DMS 273 (cell line): ENCODE data around the gene EPB41L1.

Experiments
- DNase-seq: peaks from one replicate; lab custom pipeline; 2025; ENCODE audit not compliant: unreplicated experiment; lab: John Stamatoyannopoulos, UW

Gene EPB41L1

DNA sequence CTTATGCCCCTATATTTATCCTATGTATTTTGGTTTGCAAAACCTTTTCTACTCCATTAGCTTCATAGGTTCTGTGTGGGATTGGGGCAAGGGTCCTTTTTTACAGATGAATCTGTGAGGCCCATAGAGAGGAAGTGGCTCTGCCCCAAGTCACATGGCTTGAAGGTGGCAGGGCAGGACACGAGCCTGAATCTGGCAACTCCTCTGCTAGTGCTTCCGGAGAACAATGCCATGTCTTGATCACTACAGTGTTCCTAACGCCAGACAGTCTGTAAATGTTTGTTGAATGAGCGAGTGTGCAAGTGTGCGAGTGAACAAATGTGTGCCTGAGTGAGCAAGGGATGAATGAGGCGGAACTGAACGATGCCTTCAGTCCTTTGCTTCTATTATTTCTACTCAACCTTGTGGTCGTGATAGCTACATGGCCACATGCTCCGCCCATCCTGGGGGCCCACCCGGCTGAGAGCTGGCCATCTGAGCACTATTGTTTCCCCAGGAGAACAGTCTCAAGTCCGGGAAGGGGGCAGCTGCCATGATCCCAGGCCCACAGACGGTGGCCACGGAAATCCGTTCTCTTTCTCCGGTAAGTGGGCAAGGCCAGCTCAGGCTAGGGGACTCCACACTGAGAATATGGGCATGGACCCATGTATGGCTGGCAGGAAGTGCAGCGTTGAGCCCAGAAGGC, 64.0 kb downstream of the EPB41L1 start:
- DNase-seq, result no peak

- no peak for DNase-seq
Observed at GRCh38 chr20:36219671-36220220, 65.2 kb downstream of the EPB41L1 start.

DNA sequence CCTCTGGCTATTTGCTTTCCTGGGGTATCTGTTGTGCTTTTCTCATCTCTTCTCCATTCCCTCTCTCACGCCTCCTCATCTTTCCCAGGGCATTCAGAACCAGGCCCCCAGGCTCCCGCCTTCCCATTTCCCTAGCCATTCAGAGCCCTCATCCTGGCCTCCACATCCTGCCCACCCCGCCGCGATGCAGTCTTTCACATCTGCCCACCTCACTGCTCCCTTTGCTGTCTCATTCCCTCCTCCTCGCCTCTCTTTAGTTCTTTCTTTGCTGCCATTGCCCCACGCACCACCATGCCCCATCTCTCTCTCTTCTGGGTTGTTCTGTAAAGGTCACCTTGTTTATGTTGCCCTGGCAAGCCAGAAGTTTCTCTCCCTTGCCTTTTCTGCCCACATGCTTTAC, 71.1 kb downstream of the EPB41L1 start:
- DNase-seq, result no peak

DNA sequence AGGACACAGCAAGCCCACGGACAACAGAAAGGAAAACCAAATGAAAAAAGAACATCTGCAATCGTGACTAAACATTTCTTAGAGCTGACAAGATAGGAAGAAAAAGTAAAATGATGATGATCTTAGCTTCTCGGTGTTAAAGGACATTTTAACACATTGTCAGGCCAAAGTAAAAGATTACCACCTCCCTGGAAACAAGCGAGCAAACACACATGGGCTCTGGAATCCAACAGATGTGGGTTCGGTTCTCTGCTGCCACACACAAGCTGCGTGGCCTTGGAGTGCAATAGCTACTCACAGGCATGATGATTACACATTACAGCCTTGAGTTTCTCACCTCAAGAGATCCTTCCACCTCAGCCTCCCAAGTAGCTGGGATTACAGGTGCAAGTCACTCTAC, 74.2 kb downstream of the EPB41L1 start:
- DNase-seq, result no peak

DNA sequence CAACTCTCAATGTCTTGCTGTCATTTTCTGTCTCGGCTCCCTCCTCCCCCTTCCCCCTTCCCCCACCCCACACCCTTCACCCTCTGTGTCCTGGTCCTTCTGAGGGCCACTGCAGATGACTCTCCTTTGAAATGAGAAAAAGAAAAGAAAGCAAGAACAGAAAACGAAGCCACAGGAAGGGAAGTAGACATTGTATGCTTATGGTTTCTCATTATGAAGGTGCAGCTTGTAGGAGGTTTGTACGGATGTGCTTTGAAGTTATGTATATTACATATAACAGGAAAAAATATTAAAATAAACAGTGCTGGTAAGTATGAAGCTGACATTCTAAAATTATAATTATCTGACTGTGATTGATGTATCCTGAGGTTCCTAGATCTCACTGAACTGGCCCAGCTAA, 75.5 kb downstream of the EPB41L1 start:
- DNase-seq, result no peak

- DNase-seq, result no peak
Observed at GRCh38 chr20:36231331-36231730, 76.8 kb downstream of the EPB41L1 start.

- no peak for DNase-seq
Observed at GRCh38 chr20:36234771-36235320, 80.3 kb downstream of the EPB41L1 start.

DNA sequence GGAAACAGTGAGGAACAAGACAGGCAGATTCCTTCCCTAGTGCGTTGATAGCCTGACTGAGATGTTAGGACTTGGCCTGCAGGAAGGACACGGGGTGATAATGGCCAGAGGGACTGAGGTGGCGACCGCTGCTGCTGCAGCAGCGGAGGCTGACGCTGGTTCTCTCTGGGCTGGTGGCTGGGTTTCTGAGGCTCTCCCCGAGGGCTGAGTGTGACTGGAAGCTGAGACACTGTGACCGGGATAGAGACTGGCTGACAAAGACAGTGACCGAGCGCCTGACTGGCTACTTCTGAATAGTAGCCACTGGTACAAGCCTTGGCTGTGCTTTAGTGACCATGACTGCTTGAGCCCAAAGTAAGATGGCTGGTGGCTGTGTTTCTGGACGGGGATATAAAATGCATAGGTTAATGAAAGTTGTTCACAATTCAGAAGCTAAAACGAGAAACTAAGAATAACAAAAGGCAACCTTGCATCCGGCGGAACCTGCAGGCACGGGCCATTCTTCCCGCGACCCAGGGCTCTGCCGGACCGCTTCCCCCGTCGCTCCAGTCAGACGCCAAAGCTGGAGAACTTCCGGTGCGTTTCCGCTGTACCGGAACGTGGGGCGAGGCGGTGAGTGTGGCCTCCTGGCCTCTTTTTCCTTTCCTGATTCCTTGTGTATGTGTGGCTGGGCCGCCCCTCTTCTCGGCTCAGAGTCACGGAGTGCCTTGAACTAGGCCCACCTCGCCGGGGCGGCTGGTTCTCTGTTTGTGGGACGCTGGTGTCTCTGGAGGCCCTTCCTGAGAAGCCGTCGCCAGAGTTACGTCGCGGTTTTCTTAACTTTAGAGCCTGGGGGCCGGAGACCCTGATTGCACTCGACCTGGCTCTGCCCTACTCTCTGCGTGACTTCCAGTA, 81.6 kb downstream of the EPB41L1 start, which contains the start of gene AAR2:
Gene AAR2, plus strand, starts transcription at position 587 of the 894 bp plus-strand sequence. CDS start 3,391 bp downstream, outside the sequence.
- peak; percentile 92 for DNase-seq

DNA sequence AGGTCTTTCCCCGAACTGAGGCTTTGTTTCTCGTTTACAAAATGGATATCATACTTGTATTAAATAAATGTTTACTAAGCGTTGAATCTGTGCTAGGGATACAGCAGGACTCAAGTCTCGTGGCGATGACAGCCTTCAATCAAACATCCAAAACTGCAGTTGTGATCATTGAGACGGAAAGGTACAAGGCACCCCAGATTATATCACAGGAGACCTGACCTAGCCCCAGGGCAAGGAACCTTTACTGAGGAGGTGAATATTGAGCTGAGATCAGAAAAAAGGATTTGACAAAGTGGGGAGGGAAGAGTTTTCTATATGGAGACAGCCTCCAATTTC, 82.2 kb downstream of the EPB41L1 start:
- DNase-seq, result no peak

DNA sequence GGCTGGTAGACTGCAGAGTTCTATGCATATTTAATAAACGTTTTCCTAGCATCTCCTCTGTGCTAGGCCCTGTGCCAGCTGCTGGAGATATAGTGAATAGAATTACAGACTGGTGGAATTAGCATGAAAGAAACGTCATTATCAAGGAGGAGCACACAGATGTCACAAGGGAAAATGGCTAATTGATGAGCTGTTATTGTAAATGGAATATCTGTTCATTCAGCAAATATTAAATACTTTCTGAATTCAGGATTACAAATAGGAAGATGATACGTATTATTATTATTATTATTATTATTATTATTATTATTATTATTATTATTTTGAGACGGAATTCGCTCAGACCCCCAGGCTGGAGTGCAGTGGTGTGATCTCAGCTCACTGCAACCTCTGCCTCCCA, 82.9 kb downstream of the EPB41L1 start:
- peak; percentile 25 for DNase-seq

DNA sequence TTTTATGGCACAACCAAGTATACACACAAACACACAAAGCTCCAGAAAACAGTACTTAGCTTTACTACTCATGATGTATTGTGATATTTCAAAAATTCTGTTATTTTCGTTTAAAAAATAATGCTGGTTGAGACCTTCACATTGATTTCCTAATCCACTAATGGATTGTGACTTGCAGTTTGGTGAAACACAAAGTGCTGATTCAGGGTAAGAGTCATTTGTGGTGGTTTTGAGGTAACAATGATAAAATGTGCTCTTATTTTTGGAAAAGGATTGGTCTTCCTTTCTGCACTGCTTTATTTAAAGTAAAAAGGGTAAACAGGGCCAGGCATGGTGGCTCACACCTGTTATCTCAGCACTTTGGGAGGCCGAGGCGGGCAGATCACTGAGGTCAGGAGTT, 83.6 kb downstream of the EPB41L1 start:
- DNase-seq, result no peak

GRCh38 chr20:36238760-36239159, 84.2 kb downstream of the EPB41L1 start:
- no peak for DNase-seq

- no peak for DNase-seq
Observed at GRCh38 chr20:36240076-36240475, 85.5 kb downstream of the EPB41L1 start.

DNA sequence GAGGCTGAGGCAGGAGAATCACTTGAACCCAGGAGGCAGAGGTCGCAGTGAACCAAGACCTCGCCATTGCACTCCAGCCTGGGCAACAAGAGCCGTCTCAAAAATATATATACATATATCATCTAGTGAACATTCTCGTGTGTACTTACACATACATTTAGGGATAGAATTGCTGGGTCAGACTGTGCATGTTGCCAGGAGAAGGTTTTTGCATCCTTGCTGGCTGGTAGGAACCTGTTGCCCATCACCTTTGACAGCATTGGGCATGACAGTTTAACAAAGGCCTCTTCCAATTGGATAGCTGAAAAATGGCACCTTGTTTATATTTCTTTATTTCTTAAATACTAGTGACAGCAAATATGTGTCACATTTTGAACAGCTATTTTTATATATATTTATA, 87.1 kb downstream of the EPB41L1 start:
- no peak for DNase-seq

GRCh38 chr20:36243726-36244125, 89.2 kb downstream of the EPB41L1 start:
- DNase-seq, result no peak

- no peak for DNase-seq
Observed at GRCh38 chr20:36246401-36246800, 91.9 kb downstream of the EPB41L1 start.

DNA sequence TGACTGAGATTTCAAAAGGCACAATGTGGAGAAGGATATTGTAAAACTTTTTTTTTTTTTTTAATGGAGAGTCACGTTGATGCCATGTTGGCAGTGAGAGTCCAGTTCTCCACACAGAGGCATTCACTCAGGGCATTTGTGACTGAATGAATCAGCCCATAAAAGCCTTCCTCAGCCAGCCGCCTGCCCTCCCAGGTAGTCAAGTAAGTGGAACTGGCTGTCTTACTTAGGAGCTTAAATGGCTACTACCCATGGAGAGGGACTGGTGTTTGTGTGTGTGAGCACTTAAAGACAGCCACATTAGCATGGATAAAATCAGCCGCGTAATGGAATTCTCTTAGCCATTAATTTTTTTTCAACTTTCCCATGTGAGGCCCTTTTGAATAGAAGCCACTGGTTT, 94.3 kb downstream of the EPB41L1 start:
- no peak for DNase-seq

DNA sequence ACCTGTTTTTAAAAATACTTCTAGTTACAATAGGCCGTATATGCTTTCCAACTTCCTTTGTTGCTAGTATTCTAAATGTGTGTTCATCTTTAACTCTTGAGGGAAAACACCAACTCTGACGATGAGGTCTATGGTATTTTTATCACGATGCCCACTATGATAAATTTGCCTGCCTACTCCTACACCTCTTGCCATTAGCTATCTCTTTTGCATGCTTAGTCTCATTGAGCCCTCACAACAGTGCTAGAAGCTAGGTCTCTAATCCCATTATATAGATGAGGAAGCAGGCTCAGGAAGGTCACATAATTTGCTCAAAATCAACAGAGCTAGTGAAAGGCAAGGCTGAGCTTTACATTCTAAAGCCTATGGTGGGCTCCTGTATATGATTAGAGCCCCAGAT, 94.9 kb downstream of the EPB41L1 start:
- no peak for DNase-seq

GRCh38 chr20:36251426-36251825, 96.9 kb downstream of the EPB41L1 start:
- DNase-seq, result no peak

GRCh38 chr20:36252511-36252910, 98.0 kb downstream of the EPB41L1 start:
- DNase-seq, result no peak

- DNase-seq, result no peak
Observed at GRCh38 chr20:36253036-36253435, 98.5 kb downstream of the EPB41L1 start.

- DNase-seq, result no peak
Observed at GRCh38 chr20:36254076-36254475, 99.5 kb downstream of the EPB41L1 start.
